ENCODE data around the gene BCR. TPM values are rescaled to one million over a fixed set of nuclear protein-coding genes. Genes with fewer than 3 reads are reported as not detected.

Gene BCR
- total and polyA plus RNA-seq, 2 of the 8 experiments (the other 6 are each of a cell fraction or from before 2014, with no cell fraction given) = 66.7 to 130 TPM

DNA sequence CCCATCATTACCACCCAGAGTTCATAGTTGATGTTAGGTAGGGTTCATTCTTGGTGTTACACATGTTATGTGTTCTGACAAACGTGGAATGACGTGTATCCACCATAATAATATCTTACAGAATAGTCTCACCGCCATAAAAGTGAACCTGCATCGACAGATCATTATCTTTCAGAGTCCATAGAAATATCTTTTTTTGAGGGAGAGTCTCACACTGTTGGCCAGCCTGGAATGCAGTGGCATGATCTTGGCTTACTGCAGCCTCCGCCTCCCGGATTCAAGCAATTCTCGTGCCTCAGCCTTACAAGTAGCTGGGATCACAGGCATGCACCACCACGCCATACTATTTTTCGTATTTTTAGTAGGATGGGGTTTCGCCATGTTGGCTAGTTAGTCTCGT is 113.9 kb downstream of the BCR start (continued):
- TF ChIP-seq, protein P1, sequence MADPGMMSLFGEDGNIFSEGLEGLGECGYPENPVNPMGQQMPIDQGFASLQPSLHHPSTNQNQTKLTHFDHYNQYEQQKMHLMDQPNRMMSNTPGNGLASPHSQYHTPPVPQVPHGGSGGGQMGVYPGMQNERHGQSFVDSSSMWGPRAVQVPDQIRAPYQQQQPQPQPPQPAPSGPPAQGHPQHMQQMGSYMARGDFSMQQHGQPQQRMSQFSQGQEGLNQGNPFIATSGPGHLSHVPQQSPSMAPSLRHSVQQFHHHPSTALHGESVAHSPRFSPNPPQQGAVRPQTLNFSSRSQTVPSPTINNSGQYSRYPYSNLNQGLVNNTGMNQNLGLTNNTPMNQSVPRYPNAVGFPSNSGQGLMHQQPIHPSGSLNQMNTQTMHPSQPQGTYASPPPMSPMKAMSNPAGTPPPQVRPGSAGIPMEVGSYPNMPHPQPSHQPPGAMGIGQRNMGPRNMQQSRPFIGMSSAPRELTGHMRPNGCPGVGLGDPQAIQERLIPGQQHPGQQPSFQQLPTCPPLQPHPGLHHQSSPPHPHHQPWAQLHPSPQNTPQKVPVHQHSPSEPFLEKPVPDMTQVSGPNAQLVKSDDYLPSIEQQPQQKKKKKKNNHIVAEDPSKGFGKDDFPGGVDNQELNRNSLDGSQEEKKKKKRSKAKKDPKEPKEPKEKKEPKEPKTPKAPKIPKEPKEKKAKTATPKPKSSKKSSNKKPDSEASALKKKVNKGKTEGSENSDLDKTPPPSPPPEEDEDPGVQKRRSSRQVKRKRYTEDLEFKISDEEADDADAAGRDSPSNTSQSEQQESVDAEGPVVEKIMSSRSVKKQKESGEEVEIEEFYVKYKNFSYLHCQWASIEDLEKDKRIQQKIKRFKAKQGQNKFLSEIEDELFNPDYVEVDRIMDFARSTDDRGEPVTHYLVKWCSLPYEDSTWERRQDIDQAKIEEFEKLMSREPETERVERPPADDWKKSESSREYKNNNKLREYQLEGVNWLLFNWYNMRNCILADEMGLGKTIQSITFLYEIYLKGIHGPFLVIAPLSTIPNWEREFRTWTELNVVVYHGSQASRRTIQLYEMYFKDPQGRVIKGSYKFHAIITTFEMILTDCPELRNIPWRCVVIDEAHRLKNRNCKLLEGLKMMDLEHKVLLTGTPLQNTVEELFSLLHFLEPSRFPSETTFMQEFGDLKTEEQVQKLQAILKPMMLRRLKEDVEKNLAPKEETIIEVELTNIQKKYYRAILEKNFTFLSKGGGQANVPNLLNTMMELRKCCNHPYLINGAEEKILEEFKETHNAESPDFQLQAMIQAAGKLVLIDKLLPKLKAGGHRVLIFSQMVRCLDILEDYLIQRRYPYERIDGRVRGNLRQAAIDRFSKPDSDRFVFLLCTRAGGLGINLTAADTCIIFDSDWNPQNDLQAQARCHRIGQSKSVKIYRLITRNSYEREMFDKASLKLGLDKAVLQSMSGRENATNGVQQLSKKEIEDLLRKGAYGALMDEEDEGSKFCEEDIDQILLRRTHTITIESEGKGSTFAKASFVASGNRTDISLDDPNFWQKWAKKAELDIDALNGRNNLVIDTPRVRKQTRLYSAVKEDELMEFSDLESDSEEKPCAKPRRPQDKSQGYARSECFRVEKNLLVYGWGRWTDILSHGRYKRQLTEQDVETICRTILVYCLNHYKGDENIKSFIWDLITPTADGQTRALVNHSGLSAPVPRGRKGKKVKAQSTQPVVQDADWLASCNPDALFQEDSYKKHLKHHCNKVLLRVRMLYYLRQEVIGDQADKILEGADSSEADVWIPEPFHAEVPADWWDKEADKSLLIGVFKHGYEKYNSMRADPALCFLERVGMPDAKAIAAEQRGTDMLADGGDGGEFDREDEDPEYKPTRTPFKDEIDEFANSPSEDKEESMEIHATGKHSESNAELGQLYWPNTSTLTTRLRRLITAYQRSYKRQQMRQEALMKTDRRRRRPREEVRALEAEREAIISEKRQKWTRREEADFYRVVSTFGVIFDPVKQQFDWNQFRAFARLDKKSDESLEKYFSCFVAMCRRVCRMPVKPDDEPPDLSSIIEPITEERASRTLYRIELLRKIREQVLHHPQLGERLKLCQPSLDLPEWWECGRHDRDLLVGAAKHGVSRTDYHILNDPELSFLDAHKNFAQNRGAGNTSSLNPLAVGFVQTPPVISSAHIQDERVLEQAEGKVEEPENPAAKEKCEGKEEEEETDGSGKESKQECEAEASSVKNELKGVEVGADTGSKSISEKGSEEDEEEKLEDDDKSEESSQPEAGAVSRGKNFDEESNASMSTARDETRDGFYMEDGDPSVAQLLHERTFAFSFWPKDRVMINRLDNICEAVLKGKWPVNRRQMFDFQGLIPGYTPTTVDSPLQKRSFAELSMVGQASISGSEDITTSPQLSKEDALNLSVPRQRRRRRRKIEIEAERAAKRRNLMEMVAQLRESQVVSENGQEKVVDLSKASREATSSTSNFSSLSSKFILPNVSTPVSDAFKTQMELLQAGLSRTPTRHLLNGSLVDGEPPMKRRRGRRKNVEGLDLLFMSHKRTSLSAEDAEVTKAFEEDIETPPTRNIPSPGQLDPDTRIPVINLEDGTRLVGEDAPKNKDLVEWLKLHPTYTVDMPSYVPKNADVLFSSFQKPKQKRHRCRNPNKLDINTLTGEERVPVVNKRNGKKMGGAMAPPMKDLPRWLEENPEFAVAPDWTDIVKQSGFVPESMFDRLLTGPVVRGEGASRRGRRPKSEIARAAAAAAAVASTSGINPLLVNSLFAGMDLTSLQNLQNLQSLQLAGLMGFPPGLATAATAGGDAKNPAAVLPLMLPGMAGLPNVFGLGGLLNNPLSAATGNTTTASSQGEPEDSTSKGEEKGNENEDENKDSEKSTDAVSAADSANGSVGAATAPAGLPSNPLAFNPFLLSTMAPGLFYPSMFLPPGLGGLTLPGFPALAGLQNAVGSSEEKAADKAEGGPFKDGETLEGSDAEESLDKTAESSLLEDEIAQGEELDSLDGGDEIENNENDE (IDR thresholded peaks at IDR 0.05; ENCODE audit: insufficient replicate concordance, low read length) = no peak
- TF ChIP-seq GTF2F1 (IDR thresholded peaks at IDR 0.05; ENCODE audit: borderline replicate concordance, low read depth, low read length) = no peak
- TF ChIP-seq, protein P2, sequence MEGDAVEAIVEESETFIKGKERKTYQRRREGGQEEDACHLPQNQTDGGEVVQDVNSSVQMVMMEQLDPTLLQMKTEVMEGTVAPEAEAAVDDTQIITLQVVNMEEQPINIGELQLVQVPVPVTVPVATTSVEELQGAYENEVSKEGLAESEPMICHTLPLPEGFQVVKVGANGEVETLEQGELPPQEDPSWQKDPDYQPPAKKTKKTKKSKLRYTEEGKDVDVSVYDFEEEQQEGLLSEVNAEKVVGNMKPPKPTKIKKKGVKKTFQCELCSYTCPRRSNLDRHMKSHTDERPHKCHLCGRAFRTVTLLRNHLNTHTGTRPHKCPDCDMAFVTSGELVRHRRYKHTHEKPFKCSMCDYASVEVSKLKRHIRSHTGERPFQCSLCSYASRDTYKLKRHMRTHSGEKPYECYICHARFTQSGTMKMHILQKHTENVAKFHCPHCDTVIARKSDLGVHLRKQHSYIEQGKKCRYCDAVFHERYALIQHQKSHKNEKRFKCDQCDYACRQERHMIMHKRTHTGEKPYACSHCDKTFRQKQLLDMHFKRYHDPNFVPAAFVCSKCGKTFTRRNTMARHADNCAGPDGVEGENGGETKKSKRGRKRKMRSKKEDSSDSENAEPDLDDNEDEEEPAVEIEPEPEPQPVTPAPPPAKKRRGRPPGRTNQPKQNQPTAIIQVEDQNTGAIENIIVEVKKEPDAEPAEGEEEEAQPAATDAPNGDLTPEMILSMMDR (IDR thresholded peaks at IDR 0.05; ENCODE audit: control extremely low read depth in 1 of 3, insufficient read depth in 1 of 3, low read depth in 1 of 3, low read length in 3 of 3) = no peak
- TF ChIP-seq, protein P3, sequence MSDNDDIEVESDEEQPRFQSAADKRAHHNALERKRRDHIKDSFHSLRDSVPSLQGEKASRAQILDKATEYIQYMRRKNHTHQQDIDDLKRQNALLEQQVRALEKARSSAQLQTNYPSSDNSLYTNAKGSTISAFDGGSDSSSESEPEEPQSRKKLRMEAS (IDR thresholded peaks at IDR 0.05) = no peak
- TF ChIP-seq EZH2 (IDR thresholded peaks at IDR 0.05; ENCODE audit: low read depth, low read length, severe bottlenecking) = no peak
- TF ChIP-seq TEAD4 (IDR thresholded peaks at IDR 0.05; ENCODE audit: low read depth, low read length) = no peak
- TF ChIP-seq ZNF274 (IDR thresholded peaks at IDR 0.05; ENCODE audit: borderline replicate concordance, extremely low read depth, low read length) = no peak
- TF ChIP-seq CBX5 (IDR thresholded peaks at IDR 0.05; ENCODE audit: low read depth, low read length) = no peak

Data from H1 (cell line).